ENCODE results near the gene HTT-AS.

GRCh38 chr4:3083732-3084131 lies 9.4 kb upstream of the HTT-AS start:
- TF ChIP-seq, protein P1, sequence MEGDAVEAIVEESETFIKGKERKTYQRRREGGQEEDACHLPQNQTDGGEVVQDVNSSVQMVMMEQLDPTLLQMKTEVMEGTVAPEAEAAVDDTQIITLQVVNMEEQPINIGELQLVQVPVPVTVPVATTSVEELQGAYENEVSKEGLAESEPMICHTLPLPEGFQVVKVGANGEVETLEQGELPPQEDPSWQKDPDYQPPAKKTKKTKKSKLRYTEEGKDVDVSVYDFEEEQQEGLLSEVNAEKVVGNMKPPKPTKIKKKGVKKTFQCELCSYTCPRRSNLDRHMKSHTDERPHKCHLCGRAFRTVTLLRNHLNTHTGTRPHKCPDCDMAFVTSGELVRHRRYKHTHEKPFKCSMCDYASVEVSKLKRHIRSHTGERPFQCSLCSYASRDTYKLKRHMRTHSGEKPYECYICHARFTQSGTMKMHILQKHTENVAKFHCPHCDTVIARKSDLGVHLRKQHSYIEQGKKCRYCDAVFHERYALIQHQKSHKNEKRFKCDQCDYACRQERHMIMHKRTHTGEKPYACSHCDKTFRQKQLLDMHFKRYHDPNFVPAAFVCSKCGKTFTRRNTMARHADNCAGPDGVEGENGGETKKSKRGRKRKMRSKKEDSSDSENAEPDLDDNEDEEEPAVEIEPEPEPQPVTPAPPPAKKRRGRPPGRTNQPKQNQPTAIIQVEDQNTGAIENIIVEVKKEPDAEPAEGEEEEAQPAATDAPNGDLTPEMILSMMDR (IDR thresholded peaks at IDR 0.05; ENCODE audit: poor library complexity): no peak
- no peak for TF ChIP-seq EZH2phosphoT487 (IDR thresholded peaks at IDR 0.05; ENCODE audit: low read depth, severe bottlenecking, unreplicated experiment)
- TF ChIP-seq EZH2 (IDR thresholded peaks at IDR 0.05; ENCODE audit: borderline replicate concordance): no peak

Data from hepatocyte (in vitro differentiated cells).